AG09319 (cell line): ENCODE results near the gene EPN2.

Experiments used
- DNase-seq: peaks from one replicate; pipeline ENCODE4 v3.0.0-alpha.2; 2010; ENCODE audit warnings: low read depth; ENCODE audit errors: extremely low read depth
- CTCF ChIP-seq: IDR thresholded peaks from 2 replicates; pipeline ENCODE4 v1.5.1; 2011; ENCODE audit warnings: low read depth, mild to moderate bottlenecking, inconsistent platforms, low read length, moderate library complexity

EPN2 gene

GRCh38 chr17:19264268-19264667 lies 27.1 kb downstream of the EPN2 start:
- no peak for TF ChIP-seq CTCF
- DNase-seq: no peak

- no peak for DNase-seq
- TF ChIP-seq CTCF: no peak
Observed at GRCh38 chr17:19264681-19265080, 27.5 kb downstream of the EPN2 start.

- no peak for TF ChIP-seq CTCF
- no peak for DNase-seq
Observed at GRCh38 chr17:19265755-19266154, 28.6 kb downstream of the EPN2 start.

GRCh38 chr17:19268611-19269010 lies 31.4 kb downstream of the EPN2 start:
- no peak for TF ChIP-seq CTCF
- DNase-seq: no peak

GRCh38 chr17:19269106-19269505 lies 31.9 kb downstream of the EPN2 start:
- no peak for TF ChIP-seq CTCF
- no peak for DNase-seq

GRCh38 chr17:19269641-19270040 lies 32.5 kb downstream of the EPN2 start:
- DNase-seq: no peak
- no peak for TF ChIP-seq CTCF

- no peak for TF ChIP-seq CTCF
- no peak for DNase-seq
Observed at GRCh38 chr17:19270347-19270703, 33.2 kb downstream of the EPN2 start.
